ENCODE results near the gene CAVIN2. TPM values are rescaled to one million over a fixed set of nuclear protein-coding genes. Genes with fewer than 3 reads are reported as not detected.

CAVIN2 gene
- polyA plus RNA-seq, 3 donors: 0.07 to 3.1 (median 1.2) TPM

GRCh38 chr2:191835539-191836350 is 11.1 kb downstream of the CAVIN2 start:
- Histone ChIP-seq H4K20me1 (ENCODE audit: insufficient read depth, low read length) (no peaks in the 10 kb centered on the region), H3K4me3 (replicated peaks in 1 of 3; ENCODE audit: low read depth in 2 of 3, low read length in 3 of 3) (no peak overlapping the region), H3K27ac (ENCODE audit: low read depth in 1 of 2, low read length in 2 of 2) (no peak overlapping the region), H3K36me3 (replicated peaks in 1 of 2; ENCODE audit: control insufficient read depth in 1 of 2, insufficient read depth in 2 of 2, low read length in 2 of 2) (no peaks in the 10 kb centered on the region), H2AFZ (ENCODE audit: insufficient read depth, low read depth, low read length, poor library complexity, severe bottlenecking) (no peak overlapping the region), H3K9ac (ENCODE audit: insufficient read depth, low read length, poor library complexity, severe bottlenecking) (no peak overlapping the region), H3K4me2 (replicated peaks; ENCODE audit: extremely low read depth, low read length, poor library complexity, severe bottlenecking) (no peak overlapping the region), H3K79me2 (ENCODE audit: insufficient read depth, low read length) (no peaks in the 10 kb centered on the region), H3K9me3 (replicated peaks in 1 of 2; ENCODE audit: control insufficient read depth in 1 of 2, insufficient read depth in 1 of 2, low read length in 2 of 2) (no peaks in the 10 kb centered on the region), H3K27me3 (ENCODE audit: control insufficient read depth in 2 of 2, insufficient read depth in 2 of 2, low read length in 2 of 2) (no peaks in the 10 kb centered on the region), H3K4me1 (ENCODE audit: control insufficient read depth in 1 of 2, insufficient read depth in 2 of 2, low read length in 2 of 2) (peaks cover 3 to 11% of the 10 kb centered on the region in 2 donors)
- Mint-ChIP-seq H3K4me1 (peaks cover 19% of the 10 kb centered on the region), H3K27me3 (ENCODE audit: low read depth in 3 of 3) (no peaks in the 10 kb centered on the region), H3K9me3 (peaks cover 0 to 3% (median 0%) of the 10 kb centered on the region in 7 donors), H3K4me3 (no peak overlapping the region), H3K36me3 (no peaks in the 10 kb centered on the region), H3K27ac (no peak overlapping the region)
- WGBS (ENCODE audit: insufficient coverage): 96% methylated on average over 22 of the region's 28 CpGs
- no peak for DNase-seq
- intact Hi-C loops (cut with micrococcal nuclease): no loop called here
- TF ChIP-seq CTCF (IDR thresholded peaks at IDR 0.05): no peak

- intact Hi-C loops (cut with micrococcal nuclease): no loop called here
- H3K9ac ChIP-seq (ENCODE audit: insufficient read depth, low read length, poor library complexity, severe bottlenecking): no peak overlapping the region
These were observed 11.8 kb downstream of the CAVIN2 start for GRCh38 chr2:191835100-191835499.

More at GRCh38 chr2:191835100-191835499, 11.8 kb downstream of the CAVIN2 start:
- peaks cover 19% of the 10 kb centered on the region for H3K4me1 Mint-ChIP-seq
- H2AFZ ChIP-seq (ENCODE audit: insufficient read depth, low read depth, low read length, poor library complexity, severe bottlenecking): no peak overlapping the region
- no peaks in the 10 kb centered on the region for H3K27me3 ChIP-seq (ENCODE audit: control insufficient read depth in 2 of 2, insufficient read depth in 2 of 2, low read length in 2 of 2)
- H3K36me3 ChIP-seq (replicated peaks in 1 of 2; ENCODE audit: control insufficient read depth in 1 of 2, insufficient read depth in 2 of 2, low read length in 2 of 2): no peaks in the 10 kb centered on the region
- H3K9me3 Mint-ChIP-seq: peaks cover 0 to 3% (median 0%) of the 10 kb centered on the region in 7 donors
- WGBS (ENCODE audit: insufficient coverage): 80% methylated on average over 1 of the region's 5 CpGs
- no peaks in the 10 kb centered on the region for H3K79me2 ChIP-seq (ENCODE audit: insufficient read depth, low read length)
- H3K4me3 Mint-ChIP-seq: no peak overlapping the region
- H3K36me3 Mint-ChIP-seq: no peaks in the 10 kb centered on the region
- no peak overlapping the region for H3K27ac Mint-ChIP-seq
- H3K27ac ChIP-seq (ENCODE audit: low read depth in 1 of 2, low read length in 2 of 2): no peak overlapping the region
- no peak overlapping the region for H3K4me2 ChIP-seq (replicated peaks; ENCODE audit: extremely low read depth, low read length, poor library complexity, severe bottlenecking)
- no peak for DNase-seq
- no peaks in the 10 kb centered on the region for H3K27me3 Mint-ChIP-seq (ENCODE audit: low read depth in 3 of 3)
- no peaks in the 10 kb centered on the region for H4K20me1 ChIP-seq (ENCODE audit: insufficient read depth, low read length)
- H3K4me1 ChIP-seq (ENCODE audit: control insufficient read depth in 1 of 2, insufficient read depth in 2 of 2, low read length in 2 of 2): peaks cover 3 to 11% of the 10 kb centered on the region in 2 donors
- TF ChIP-seq CTCF (IDR thresholded peaks at IDR 0.05): no peak
- H3K4me3 ChIP-seq (replicated peaks in 1 of 3; ENCODE audit: low read depth in 2 of 3, low read length in 3 of 3): no peak overlapping the region
- no peaks in the 10 kb centered on the region for H3K9me3 ChIP-seq (replicated peaks in 1 of 2; ENCODE audit: control insufficient read depth in 1 of 2, insufficient read depth in 1 of 2, low read length in 2 of 2)
